Choroid plexus epithelial cell (primary cell): ENCODE results near the gene CCNJL.

Experiments used
- DNase-seq: peaks from one replicate; pipeline ENCODE4 v3.0.0-alpha.2; 2010; ENCODE audit warnings: low read depth
- H3K4me3 ChIP-seq: 2 replicates; pipeline ENCODE4 v1.5.1; 2011; ENCODE audit warnings: low read depth, mild to moderate bottlenecking, control low read depth, low read length, moderate library complexity
- TF ChIP-seq, protein P1 (sequence below): conservative IDR thresholded peaks from 2 replicates; pipeline ENCODE4 v1.5.1; 2011; ENCODE audit warnings: low read depth, mild to moderate bottlenecking, control low read depth, inconsistent platforms, low read length, moderate library complexity

The CCNJL gene

DNA sequence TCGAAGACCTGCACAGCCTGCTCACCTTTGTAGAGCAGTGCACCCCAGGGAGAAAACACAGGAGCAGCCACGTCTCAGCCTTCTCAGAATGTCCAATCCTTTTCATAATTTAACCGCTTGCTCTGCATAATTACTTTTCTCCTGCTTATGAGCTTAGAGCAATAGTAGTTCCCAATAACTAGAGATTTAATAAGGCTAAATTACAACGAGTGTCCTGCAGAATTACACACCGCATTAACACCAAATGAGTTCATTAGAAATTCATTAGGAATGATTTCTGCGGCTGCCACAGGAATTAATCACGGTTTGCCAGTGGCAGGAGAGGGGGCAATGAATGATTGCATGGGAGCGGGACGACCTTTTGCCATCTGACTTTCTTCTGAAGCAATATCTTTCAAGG, 101.8 kb downstream of the CCNJL start:
- H3K4me3 ChIP-seq = no peak overlapping the region
- TF ChIP-seq, protein P1, sequence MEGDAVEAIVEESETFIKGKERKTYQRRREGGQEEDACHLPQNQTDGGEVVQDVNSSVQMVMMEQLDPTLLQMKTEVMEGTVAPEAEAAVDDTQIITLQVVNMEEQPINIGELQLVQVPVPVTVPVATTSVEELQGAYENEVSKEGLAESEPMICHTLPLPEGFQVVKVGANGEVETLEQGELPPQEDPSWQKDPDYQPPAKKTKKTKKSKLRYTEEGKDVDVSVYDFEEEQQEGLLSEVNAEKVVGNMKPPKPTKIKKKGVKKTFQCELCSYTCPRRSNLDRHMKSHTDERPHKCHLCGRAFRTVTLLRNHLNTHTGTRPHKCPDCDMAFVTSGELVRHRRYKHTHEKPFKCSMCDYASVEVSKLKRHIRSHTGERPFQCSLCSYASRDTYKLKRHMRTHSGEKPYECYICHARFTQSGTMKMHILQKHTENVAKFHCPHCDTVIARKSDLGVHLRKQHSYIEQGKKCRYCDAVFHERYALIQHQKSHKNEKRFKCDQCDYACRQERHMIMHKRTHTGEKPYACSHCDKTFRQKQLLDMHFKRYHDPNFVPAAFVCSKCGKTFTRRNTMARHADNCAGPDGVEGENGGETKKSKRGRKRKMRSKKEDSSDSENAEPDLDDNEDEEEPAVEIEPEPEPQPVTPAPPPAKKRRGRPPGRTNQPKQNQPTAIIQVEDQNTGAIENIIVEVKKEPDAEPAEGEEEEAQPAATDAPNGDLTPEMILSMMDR = no peak
- DNase-seq = no peak

DNA sequence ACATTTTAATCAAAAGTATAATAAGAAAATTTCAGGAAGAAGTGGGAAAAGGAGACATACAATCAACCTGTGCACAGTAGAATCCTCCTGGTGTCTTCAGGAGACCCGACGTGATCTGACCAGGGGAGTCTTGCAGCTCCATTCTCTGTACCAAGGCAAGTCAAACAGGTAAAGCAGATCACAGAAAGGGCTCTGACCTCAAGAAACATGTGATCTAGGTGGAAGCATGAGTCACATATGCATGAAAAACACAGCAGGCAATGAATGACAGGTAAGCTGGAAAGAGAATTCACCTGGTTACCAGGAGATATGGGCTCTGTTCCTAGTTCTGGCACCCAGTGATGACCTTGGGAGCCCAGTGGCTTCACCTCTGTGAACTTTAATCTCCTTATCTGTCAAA, 102.4 kb downstream of the CCNJL start:
- TF ChIP-seq, protein P1 = no peak
- no peak for DNase-seq
- H3K4me3 ChIP-seq = no peak overlapping the region

DNA sequence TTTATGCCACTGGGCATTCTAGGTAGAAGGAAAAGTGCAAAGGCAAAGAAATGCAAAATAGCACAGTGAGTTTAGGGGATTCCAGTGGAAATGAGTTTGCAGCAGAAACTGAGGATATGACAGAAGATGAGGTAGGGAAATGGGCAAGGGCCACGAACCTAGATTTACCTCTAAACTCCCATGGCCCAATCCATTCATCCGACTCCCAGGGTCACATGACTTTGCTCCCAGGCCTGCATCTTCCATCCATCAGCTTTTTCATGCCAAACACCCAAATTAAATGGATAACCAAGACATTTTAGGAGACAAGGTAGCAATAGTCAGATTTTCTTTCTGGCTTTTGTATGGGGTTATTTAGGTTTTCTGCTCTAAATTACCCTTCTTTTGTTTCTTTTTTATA, 105.3 kb downstream of the CCNJL start:
- H3K4me3 ChIP-seq = no peak overlapping the region
- TF ChIP-seq, protein P1 = no peak
- no peak for DNase-seq
